GM21529 (cell line): Measurements from ENCODE around the gene FMNL1.

Experiments
- ATAC-seq: cut with Tn5 transposase; IDR thresholded peaks from one replicate; pipeline ENCODE4 v1.9.1; 2021; ENCODE audit not compliant: unreplicated experiment

The FMNL1 gene

DNA sequence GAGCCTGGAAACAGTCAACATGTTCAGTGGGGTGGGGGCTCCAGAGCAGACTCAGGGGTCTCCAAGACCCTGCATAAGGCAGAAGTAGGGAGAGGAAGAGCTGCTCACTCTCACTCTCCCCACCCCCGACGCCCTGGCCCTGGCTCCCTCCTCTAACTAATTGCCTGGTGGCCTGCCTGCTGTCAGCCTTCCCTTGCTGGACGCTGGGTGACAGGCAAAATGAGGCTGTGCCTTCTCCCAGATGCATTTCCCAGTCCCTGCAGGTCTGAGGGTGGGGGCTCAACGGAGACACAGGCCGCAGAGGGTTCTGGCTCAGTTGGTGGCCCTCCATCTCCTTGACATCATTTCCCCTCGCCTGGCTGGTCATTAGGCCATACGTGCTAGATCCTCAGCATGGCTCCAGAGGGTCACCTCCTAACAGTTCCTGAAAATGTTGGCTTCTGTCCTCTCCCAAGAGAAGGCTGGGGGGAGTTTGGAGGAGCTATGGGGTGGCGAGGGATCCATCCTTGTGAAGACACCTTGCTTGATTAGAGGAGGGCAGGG is 1.4 kb downstream of the FMNL1 start:
- no peak for ATAC-seq

DNA sequence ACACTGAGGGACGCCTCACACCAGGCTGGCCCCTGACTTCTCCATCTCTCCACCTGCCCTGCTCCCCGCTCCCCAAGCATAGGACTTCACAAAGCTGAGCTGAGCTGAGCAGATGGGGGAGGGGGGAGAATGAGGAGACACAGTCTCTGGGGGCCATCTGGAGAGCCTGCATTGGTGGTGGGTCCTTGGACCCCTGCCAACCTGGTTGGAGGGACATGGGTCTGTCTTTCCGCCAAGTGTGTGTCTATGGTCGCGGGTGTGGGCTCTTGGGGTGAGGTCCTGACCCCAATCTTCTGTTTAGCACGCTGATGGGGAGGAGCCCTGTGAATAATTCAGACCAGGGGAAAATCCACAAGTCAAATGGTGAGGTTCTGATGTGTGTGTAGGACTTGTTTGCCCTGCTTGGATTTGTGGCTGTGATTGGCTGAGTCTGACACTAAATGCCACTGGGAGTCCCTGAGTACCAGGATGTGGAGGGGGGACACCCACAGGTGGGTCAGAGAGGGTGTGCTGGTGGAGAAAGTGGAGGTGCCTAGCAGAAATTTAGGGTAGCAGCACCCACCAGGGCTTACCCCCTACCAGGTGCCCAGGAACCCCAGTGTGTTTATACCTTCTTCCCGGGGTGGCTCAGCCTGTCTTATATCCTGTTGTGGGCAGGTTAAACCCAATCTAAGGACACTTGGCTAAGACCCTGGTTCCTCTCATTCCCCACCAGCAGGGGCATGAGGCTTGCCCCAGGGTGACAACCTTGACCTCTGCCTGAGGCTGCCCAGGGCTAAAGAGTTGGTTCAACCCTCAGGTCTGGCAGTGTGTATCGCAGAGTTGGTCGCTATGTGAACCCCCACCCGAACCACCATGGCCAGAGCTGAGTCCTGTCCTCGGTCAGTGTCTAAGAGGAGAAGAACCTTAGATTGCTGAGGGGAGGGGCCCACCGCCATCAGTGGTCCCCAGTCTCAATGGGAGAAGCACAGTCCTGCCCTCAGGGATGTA is 2.1 kb downstream of the FMNL1 start:
- ATAC-seq: no peak

DNA sequence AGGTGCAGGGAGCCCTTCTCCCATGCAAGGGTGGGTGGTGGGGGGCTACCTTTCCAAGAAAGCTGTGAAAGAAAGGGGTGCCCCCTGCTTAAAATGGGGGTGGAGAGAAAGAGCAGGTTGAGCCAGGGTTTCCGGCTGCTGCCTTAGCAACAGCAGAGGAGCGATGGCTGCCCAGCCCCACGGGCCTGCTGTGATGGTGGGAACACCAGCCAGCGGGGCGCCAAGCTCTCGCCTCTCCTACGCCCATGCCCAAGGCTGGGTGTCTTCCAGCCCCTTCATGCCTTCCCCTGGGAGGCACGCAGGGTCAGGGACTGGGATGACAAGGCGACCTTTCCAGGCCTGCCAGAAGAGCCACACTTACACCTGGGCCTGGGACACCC is 3.0 kb downstream of the FMNL1 start:
- ATAC-seq: no peak

DNA sequence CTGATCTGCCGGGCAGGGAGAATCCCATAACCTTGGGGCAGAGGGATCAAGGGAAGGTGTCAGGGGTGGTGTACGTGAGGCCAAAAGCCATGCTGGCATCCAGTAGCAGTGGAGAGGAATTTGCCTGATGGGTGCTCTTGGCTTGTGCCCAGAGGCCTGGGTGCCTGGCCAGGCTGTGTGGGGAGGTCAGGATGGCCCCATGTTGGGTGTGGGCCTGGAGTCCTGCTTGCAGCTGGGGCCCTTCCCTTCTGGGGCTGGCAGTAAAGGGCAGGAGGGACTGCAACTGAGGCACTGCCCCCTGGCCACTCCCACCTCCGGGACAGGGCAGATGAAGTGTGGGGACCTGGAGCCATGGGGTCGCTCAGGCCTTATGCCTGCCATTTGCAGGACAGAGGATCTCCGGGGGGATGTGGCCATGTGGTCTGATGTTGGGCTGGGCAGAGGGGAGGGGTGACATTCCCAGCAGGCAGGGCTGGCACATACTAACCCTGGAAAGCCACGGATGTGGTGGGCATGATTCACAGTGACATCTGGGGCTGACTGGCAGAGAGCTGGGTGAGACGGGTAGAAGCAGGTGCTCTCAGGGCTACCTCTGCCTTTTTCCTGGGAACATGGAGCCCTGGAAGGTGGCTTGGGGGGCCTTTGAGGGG is 3.5 kb downstream of the FMNL1 start:
- no peak for ATAC-seq

DNA sequence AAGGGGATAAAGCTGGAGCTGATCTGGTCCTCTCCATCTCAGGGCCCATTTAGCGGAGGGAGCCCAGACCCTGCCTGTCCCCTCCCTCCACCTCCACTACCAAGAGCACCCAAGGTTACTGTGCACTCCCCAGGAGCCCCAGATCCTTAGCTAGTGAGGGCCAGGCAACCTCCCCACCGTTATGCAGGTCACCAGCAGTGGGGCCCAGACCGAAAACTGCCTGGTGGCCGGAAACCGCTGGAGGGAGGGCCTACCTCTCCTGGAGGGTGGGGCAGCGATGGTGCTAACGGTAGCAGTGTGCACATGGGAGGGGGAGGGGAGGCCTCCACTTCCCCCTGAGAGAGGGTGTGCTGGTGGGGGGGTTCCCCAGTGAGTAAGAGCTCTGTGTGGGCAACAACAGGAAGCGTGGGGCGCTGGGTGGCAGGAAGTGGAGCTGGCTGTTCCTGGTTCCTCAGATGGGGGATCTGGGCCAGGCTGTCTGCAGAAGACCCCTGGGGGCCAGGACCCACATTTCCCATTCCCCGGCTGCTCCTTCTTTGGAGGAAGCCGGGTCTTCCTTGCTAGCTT is 4.4 kb downstream of the FMNL1 start:
- peak; percentile 42 for ATAC-seq

DNA sequence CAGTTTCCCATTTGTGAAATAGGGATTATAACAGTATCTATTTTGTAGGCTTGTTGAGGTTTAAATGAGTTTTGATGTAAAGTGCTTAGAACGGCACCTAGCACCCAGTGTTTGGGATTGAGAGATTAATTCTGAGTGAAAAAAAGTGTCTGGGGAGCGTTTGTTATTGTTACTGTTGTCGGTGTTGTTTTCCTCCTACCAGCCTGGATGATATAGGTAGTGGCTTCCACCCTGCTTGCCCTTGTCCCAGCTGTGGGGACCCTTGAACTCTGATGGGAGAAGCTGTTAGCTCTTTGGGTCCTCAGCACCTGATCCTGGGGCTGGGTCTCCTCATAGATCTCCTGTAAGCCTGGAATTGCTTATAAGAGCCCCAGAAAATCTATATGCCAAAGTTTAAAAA is 4.9 kb downstream of the FMNL1 start:
- ATAC-seq: no peak

DNA sequence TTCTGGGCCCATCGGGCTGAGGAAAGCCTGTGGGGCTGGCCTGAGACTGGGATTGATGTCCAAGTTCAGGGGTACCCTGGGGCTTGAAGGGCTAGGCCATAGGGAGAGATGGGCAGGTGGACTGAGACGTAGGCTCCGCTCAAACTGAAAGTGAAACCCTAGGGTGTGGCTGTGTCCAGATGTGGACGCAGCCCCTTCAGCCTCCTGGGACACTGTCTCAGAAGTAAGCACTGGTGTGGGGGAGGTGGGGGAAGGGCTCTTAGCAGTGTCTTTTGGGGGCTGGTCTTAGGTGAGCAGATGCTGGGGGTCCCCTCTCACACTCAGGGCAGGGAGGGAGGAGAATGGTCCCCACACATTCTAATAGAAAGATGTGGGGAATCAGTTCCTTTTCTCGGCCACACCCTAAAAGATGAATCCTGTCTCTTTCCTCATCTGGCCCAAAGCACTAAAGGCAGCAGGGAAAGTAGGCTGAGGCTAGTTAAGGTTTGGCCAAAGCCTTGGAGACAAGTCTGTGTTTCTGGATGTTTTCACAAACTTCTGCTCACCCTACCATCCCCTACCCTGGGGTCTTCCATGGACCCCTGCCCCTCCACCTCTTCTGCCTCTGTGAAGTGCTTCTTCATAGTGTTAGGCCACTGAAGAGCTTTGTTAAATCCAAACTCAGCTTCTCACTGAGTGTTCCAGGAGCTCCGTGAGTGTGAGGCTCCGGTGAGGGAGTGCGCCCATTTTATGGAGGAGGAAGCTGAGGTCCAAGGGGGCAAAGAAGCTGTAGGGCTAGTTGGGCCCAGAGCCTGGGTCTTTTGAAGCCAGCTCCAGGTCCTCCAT is 5.6 kb downstream of the FMNL1 start:
- no peak for ATAC-seq

DNA sequence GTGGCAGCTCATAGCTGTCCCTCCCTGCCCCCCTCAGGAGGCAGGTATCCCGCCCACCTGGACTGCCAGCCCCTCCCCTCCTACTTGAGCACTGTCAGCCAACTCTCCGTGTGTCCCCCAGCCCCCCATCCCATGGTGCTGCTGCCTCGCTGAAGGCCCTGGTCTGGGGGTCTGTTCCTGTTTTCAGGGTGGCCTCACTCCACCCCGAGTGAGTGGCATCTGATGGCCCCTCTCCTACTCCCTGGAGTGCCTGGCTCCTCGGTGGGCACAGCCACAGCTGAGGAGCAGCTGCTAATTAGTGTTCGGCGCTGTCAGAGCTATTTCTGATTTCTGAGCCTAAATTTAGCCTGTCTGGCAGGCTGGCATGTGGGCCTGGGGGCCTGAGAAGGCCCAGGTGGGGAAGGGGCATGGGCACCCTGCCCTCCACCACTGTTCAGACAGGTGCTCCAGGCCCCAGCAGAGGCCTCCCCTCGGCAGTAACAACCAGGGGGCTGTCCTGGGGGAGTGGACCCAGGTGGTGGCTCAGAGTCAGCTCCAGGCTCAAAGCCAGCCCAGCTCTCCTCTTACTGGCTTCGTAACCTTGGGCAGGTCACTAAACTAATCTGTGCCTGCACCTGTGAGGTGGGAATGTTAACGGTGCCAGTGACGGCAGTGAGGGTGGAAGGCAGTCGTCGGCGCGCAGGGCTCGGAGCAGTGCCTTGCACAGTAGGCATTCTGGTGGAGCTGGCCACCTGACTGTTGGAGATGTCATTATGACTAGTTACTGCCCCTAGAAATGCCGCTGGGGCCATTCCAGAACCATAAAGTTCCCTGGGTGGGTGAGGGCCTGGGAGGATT is 6.5 kb downstream of the FMNL1 start:
- no peak for ATAC-seq

DNA sequence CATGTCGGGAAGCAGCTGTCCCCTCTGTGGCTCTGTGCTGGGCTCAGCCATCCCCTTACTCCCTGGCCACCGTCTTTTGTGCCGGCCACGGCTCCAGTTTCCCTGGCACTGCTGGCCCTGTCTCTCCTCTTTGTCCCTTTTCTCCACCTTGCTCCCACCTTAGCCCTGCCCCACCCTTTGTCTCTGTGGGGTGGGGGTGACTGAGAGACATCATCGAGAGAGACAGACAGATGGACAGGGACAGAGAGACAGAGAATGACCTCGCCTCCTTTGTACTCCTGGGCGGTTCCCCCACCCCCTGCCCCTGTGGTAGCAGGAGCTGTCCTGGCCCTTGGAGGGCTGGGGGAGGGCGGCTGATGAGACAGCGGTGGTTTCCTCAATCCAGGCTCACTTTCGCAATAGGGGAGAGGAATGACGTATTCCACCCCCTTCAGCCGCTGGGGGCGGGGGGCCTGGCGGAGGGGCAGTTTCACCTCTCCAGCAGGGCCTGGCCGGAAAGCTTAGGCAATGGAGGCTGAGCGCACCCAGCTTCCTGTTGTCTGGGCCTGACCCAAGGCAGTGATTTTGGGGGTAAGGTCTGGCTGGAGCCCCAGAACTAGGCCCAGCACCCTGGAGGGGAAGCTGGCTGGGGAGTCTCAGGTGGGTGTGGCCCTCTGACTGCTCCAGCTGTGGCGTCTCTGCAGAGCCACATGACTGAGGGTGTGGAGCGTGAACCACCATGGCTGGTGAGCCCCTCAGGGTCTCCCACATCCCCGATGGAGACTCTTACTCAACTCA is 7.3 kb downstream of the FMNL1 start:
- peak; percentile 33 for ATAC-seq

DNA sequence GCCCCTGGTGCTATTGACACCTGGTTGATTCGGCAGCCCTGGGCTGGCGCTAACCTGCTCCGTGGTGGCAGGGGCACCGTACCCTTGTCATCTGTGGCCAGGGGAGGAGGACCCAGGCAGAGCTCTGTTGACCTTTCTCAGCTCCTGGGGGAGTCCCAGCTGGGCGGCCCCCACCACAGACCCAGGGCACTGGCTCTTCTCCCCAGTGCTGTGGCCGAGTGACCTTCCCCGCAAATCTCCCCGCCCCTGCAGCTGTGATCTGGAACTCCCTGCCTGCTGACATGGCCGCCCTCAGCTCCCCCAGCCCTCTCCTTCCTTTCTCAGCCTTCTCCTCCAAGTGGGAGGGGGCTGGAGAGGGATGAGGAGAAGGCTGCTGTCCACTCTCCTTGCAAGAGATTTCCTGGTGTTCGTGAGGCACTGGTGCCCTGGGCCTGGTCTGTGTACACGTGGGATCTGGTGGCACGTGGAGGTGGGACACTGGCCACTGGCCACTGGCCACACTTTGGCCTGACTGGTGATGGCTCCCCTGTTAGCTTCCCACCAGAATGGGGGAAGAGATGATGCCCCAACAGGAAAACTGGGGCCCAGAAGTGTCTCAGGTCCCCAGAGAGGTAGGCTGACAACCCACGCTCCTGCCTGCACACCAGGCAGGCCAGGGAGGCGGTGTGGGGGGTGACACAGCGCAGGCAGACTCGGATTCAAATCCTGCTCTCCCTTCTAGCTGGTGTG is 8.2 kb downstream of the FMNL1 start:
- no peak for ATAC-seq

DNA sequence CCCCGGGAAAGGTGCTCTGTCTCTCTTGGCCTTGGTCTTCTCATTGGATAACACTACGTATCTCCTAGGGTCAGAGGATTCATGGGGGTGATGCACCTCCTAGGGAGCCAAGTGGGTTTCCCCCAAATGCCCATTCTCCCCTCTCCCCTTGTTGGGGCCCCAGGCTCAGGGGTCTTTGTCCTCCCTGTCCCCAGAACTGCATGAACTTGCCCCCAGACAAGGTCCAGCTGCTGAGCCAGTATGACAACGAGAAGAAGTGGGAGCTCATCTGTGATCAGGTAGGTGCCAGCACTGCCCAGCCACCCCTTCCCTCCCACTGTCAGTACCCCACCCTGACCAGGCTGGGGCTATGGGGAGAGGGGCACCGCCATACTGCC is 8.7 kb downstream of the FMNL1 start:
- no peak for ATAC-seq

DNA sequence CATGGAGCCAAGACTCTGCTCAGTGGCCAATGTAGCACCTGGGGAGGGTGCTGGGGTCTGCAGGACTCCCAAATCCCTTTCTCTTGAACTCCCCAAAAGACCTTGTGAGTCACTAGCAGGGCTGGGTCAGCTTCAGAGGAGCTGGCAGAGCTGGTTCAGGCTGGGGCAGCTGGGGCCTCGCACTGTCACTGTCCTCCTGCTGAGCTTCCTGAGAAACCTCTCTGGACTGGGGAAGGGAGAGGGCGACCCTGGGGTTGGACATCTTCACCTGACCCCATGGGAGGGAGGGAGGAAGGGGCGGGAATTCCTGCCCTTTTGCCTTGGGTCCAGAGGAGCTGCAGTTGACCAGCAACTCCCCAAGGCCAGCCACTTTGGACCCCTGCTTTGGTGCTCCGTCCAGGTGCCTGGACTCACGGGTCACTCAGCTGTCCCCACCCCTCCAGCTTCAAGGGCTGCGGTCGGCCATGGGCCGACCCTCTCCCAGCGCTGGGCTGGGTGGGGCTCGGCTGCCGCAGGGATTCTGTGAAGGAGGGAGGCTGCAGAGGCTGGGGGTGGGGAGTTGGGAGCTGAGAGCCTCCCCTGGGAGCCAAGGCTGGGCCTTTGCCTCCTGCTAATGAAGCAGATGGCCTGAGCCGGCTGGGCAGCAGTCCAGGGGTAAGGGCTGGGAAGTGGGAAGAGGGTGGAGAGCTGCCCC is 9.2 kb downstream of the FMNL1 start:
- ATAC-seq: no peak

DNA sequence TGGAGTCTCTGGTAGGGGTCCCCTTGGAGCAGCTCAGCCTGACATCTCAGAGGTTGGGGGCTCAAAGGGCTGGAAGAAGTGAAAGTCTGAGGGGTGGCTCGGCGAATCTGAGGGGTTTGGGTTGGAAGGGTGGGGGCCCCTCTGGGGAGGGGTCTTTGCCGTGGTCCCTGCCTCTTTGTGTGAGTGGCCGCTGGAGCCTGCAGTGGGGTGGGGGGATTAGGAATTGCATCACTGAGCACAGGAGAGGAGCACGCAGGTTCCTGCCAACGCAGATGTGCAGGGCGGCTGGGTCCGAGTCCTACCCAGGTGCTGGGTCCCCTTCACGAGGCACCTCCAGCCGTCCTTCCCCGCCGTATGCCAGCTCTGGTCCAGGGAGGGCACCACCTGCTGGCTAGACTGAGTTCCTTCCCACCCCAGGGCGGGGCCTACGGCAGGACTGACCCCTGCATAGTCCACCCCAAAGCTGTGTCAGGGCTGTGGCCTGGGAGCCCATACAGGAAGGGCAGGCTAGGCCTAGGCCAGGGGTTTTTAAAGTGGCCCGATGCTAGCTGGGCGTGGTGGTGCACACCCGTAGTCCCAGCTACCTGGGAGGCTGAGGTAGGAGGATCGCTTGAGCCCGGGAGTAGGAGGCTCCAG is 9.9 kb downstream of the FMNL1 start:
- ATAC-seq: no peak

DNA sequence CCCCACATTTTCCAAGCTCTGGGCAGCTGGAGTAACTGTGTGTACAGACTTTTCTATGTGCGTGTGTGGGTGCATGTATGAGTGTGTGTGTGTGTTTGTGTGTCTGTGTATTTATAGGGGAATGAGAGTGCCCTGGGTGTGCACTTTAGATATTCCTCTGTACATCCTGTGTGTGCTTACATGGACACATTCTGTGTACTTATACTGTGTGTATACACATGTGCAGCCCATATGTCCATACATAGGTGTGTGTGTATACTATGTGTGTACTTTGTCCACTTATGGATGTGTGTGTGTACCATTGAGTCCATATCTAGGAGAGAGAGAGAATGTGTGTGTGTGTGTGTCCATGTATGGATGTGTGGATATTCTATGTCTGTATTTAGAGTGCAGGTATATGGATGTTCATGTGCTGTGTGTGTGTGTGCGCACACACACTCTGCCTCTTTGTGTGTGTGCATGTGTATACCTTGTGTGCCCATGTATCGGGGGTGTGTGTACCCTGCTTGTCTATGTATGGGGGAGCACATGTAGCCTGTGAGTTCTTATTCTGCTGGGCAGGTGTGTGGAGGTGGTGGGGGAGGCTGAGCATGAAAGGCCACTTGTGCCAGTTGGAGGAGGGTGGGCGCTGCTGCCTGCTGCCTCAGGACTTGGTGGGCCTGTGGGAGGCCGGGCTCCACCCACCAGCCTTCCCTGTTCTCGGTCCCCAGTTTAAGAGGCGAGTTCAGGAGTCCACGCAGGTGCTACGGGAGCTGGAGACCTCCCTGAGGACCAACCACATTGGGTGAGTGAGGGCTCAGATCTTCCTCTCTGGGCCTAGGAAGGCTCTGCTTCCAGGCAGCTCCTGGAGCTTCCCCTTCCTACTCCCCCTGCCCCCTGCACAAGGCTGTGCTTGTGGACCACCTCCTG is 11.1 kb downstream of the FMNL1 start:
- no peak for ATAC-seq

DNA sequence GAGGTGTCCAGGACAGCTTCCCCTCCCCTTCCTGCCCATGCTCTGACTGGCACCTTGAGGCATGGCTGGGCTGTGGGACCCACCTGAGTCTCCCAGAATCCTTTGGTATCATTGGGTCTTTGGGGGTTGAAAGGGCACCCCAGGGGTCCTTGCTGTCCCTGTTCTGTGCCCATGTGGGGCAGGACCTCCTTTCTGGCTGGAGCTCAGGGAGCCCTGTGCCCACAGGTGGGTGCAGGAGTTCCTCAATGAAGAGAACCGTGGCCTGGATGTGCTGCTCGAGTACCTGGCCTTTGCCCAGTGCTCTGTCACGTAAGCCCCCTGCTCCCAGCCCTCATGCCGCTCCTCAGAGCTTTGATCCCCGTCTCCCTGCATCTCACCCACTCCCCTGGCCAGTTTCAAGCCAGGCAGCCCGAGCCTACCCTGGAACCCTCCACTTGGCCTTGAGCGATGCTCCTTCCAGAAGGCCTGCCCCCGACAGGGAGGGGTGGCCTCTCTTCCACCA is 11.8 kb downstream of the FMNL1 start:
- no peak for ATAC-seq

DNA sequence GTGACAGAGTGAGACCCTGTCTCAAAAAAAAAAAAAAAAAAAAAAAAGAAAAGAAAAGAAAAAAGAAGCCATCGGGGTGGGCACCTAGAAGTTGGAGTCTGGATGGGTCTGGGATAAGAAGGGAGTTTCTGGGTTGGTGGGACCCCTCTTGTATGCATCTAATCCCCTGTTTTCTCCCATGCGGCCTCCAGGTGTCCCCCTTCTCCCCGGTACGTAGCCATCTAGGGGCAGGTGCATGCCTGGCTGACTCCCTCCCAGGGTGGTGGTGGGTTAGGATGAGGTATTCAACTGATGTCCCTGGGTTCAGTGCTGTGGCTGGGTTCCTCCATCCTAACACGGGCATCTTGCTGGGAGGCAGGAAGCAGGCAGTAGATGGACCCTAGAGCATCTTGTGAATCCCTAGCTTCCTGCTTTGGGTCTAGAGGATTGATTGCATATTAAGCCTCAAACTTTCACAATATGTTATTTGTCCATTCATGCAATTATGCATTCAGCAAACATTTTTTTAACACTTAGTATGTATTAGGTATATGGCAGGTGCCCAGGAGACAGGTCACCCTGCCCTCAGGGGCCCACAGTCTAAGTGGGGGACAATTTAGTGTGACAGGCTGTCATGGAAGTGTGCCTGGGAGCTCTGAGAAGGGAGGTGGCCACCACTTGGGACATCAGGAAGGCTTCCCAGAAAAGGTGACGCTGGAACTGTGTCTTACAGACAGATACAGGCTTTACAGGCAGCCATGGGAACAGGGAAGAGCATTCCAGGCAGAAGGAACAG is 13.1 kb downstream of the FMNL1 start:
- ATAC-seq: no peak
